Measurements from ENCODE around the gene ADAMTS17.

ADAMTS17 gene

GRCh38 chr15:100221471-100222348, 120.1 kb downstream of the ADAMTS17 start:
- no peak for DNase-seq (ENCODE audit: low read depth in 2 of 2)

GRCh38 chr15:100220058-100220768, 121.6 kb downstream of the ADAMTS17 start:
- DNase-seq (ENCODE audit: low read depth in 2 of 2), result no peak

- DNase-seq (ENCODE audit: low read depth in 2 of 2), result no peak
Observed at GRCh38 chr15:100218434-100218833, 123.3 kb downstream of the ADAMTS17 start.

GRCh38 chr15:100216182-100216581, 125.6 kb downstream of the ADAMTS17 start:
- DNase-seq (ENCODE audit: low read depth in 2 of 2), result no peak

GRCh38 chr15:100215843-100216169, 126.0 kb downstream of the ADAMTS17 start:
- DNase-seq (ENCODE audit: low read depth in 2 of 2), result no peak

GRCh38 chr15:100215031-100215842, 126.5 kb downstream of the ADAMTS17 start:
- no peak for DNase-seq (ENCODE audit: low read depth in 2 of 2)

- no peak for DNase-seq (ENCODE audit: low read depth in 2 of 2)
Observed at GRCh38 chr15:100211855-100212850, 129.6 kb downstream of the ADAMTS17 start.

- DNase-seq (ENCODE audit: low read depth in 2 of 2), result no peak
Observed at GRCh38 chr15:100210338-100210737, 131.4 kb downstream of the ADAMTS17 start.

- no peak for DNase-seq (ENCODE audit: low read depth in 2 of 2)
Observed at GRCh38 chr15:100208921-100209603, 132.7 kb downstream of the ADAMTS17 start.

GRCh38 chr15:100207053-100207452, 134.7 kb downstream of the ADAMTS17 start:
- DNase-seq (ENCODE audit: low read depth in 2 of 2), result no peak

GRCh38 chr15:100206643-100207042, 135.1 kb downstream of the ADAMTS17 start:
- no peak for DNase-seq (ENCODE audit: low read depth in 2 of 2)

- no peak for DNase-seq (ENCODE audit: low read depth in 2 of 2)
Observed at GRCh38 chr15:100205549-100206295, 136.1 kb downstream of the ADAMTS17 start.

- DNase-seq (ENCODE audit: low read depth in 2 of 2), result no peak
Observed at GRCh38 chr15:100204771-100205170, 137.0 kb downstream of the ADAMTS17 start.

GRCh38 chr15:100204211-100204610, 137.6 kb downstream of the ADAMTS17 start:
- DNase-seq (ENCODE audit: low read depth in 2 of 2), result no peak

- DNase-seq (ENCODE audit: low read depth in 2 of 2), result no peak
Observed at GRCh38 chr15:100202309-100202960, 139.3 kb downstream of the ADAMTS17 start.

- DNase-seq (ENCODE audit: low read depth in 2 of 2), result peak in 1 of 2 donors; percentile 7
Observed at GRCh38 chr15:100201376-100202280, 140.1 kb downstream of the ADAMTS17 start.

GRCh38 chr15:100200287-100200880, 141.4 kb downstream of the ADAMTS17 start:
- no peak for DNase-seq (ENCODE audit: low read depth in 2 of 2)

All from stimulated activated CD8-positive, alpha-beta memory T cell treated with anti-CD3 and anti-CD28 coated beads, Interleukin-7, amount 100 ng/mL, for 4 hours (primary cell).